ENCODE measurements around the gene GPR78.
"Not testable (repeated sequence)": the region's sequence is repeated elsewhere in the genome, so short reads cannot be mapped to it uniquely, and the experiment has no call there.

Gene GPR78

DNA sequence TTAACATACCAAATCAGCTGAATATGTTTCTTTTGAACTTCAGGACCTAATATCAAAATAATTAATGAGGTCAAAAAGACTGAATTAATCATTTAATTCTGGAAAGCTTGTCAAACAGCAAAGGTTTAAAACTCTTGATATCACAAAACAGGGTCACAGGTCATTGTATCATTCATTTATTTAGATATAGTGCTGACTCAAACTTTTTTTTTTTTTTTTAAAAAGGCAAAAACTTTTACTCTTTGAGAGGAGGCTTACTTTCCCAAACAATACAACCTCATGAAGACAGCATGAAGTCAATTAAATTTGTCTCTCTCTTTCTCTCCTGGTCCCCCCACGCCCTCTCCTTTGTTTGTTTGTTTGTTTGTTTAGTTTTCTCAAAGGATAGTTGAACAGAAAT, 15.6 kb upstream of the GPR78 start:
- DNase-seq (ENCODE audit: low read depth in 3 of 3): no peak

- no peak for DNase-seq (ENCODE audit: low read depth in 3 of 3)
These were observed 12.0 kb upstream of the GPR78 start for GRCh38 chr4:8568068-8568668.

DNA sequence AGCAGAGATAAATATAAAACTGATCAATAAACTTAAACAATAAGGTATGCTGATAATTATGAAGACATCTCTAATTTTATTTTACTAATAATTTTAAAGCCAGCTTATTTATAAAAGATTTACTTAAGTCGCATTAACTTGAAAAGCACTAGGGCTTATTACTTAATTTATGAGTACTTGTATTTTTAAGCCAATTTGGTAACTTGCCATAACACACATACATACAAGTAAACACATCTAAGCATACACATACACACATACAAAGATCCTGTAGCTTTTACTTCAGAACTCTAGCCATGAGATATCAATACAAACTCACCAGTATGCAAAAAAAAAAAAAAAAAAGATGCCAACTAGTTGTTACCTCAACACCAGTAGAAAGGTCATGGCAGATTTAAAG, 10.0 kb upstream of the GPR78 start:
- no peak for DNase-seq (ENCODE audit: low read depth in 3 of 3)

DNA sequence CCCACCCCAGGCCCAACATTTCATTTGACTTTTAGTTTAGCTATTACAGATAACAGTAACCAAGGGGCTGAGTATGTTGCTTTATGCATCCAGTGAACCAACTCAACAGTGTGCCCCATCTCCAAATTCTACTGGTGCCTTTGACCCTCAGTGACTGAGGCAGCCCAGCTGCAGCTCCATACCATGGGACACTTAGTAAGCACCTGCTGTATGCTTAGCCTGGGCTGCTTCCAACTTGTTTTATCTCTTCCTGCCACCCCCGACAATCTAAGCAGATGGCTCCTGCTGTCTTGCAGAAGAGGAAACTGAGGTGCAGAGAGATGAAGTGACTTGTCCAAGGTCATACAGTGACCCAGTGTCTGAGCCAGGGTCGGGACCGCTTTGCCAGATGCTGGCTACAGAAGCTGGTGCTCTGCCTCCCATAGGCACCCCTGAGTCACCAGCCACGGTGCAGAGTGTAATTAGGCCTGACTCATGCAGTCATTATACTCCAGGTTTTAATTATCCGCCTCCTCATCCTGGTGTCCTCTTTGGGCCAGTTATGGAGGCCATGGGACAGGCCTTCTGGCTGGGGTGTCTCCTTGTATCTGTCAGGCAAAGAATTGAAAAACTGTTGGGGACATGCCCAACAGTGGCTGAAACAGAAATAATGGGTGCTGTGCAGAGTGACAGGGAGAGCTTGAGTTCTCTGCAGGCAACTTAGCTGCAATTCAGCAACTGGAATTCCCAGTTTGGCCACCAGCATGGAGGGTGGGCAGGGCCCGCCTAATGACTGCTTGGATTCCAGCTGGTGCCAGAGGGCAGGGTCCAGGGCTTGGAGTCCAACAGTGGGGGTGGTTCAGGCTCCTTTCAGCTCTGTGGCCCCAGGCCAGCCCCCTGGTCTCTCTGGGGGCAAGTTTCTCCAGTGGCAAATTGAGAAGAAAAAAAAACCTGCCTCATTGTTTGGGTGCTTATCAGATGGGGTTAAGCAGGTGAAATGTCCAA, 8.2 kb upstream of the GPR78 start:
- DNase-seq (ENCODE audit: low read depth in 3 of 3): no peak

GRCh38 chr4:8573266-8573665, 6.9 kb upstream of the GPR78 start:
- no peak for DNase-seq (ENCODE audit: low read depth in 3 of 3)

DNA sequence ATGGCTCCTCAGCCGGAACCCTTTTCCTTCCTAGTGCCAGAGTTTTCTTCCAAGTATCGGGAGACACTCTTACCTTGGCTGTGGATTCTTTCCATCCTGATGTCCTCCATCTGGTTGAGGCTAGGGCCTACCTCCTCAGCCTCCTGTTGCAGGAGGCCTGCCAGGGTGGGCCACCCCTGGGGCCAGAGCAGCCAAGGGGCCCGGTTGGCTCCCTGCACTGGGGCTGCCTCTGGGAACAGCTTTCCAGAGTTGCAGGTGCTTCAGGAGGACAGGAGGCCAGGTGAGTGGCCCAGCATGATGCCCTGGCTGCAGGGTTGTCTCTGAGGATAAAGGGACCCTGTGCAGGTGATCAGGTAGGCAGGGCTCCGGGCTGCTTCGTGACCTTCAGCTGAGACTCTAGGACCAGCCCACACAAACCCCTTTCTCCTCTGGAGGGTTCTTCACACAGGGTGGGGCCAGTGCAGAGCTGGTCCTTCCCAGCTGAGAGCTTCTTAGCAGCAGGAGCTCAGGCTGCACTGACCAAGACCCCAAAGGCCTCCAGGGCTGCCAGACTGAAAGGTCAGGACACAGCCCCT, 5.3 kb upstream of the GPR78 start:
- no peak for DNase-seq (ENCODE audit: low read depth in 3 of 3)

DNA sequence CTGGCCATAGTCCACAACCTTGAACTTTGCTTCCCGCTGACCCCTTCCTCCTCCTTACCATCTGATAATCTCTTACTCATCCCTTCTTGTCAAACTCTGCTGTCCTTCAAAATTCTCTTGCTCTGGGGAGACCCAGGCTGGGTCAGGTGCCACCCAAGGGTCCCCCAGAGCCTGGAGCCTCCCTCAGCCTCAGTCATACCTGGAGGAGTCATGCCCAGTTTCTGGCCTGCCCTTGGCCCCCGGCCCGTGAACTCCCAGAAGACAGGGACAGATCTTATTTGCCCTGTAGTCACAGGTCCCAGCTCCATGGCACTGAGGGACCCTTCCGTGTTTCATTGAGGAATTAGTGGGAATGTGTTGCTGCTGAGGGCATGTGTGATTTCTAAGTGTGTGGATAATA, 4.7 kb upstream of the GPR78 start:
- DNase-seq (ENCODE audit: low read depth in 3 of 3): no peak

DNA sequence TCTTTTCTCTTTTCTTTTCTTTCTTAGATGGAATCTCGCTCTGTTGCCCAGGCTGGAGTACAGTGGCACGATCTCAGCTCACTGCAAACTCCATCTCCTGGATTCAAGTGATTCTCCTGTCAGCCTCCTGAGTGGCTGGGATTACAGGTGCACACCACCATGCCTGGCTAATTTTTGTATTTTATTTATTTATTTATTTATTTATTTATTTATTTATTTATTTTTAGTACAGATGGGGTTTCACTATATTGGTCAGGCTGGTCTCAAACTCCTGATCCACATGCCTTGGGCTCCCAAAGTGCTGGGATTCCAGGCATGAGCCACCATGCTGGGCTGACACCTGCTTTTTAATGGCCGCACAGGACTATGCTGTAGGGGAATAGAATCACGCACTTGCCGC, 3.6 kb upstream of the GPR78 start:
- DNase-seq (ENCODE audit: low read depth in 3 of 3): not testable (repeated sequence)

- no peak for DNase-seq (ENCODE audit: low read depth in 3 of 3)
These were observed 3.1 kb upstream of the GPR78 start for GRCh38 chr4:8577046-8577445.

DNA sequence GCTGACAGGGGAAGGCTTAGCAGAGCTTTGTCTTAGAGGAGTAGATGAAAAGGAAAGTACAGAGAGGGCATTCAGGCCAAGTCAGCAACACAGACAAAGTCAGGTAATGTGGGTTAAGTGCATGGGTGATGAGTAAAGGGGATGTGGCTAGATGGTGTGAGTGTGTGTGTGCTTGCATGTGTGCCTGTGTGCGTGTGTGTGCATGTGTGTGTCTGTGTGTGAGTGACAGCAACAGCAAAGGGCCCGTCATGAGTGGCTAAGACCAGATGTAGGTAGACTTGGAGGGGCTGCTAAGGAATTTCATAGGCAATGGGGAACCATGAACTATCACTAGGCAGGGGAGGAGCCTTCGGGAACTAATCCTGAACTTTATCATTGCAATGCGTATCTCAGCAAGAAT, 2.2 kb upstream of the GPR78 start:
- DNase-seq (ENCODE audit: low read depth in 3 of 3): no peak

GRCh38 chr4:8578717-8579116, 1.5 kb upstream of the GPR78 start:
- no peak for DNase-seq (ENCODE audit: low read depth in 3 of 3)

DNA sequence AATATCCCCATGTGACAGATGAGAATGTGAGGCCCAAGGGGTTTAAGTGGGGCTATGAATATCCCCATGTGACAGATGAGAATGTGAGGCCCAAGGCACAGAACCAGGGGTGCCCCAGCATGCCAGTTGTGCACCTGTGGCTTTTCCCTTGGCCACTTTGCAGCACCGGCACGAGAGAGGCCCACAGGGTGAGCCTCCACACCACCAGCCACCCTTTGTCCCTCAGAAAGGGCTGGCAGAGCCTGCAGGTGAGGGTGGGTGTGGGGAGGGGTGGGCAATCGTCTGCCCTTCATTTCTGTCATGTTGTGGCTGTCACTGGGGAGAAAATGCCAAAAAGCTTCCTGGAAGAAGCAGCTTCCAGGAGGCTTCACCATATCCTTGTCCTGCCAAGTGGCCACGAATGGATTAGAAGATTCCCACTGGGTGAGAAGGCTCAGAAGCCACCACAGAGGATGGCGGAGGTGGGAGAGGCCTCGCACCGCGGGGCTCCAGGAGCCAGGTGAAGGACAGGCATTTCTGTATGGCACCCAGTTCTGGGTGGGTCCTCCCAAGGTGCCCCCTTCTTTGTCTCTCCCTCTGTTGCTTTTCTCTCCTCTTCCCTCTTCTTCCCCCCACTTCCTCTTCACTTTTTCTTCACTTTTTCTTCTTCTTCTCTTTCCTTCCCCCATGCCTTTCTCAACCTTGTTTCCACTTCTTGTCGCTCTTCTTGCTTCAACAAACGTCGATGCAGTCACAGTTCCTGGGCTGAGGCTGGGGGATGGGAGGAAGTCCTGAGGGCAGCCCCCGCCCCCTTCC, 469 bp upstream of the GPR78 start:
- DNase-seq (ENCODE audit: low read depth in 3 of 3): no peak

DNA sequence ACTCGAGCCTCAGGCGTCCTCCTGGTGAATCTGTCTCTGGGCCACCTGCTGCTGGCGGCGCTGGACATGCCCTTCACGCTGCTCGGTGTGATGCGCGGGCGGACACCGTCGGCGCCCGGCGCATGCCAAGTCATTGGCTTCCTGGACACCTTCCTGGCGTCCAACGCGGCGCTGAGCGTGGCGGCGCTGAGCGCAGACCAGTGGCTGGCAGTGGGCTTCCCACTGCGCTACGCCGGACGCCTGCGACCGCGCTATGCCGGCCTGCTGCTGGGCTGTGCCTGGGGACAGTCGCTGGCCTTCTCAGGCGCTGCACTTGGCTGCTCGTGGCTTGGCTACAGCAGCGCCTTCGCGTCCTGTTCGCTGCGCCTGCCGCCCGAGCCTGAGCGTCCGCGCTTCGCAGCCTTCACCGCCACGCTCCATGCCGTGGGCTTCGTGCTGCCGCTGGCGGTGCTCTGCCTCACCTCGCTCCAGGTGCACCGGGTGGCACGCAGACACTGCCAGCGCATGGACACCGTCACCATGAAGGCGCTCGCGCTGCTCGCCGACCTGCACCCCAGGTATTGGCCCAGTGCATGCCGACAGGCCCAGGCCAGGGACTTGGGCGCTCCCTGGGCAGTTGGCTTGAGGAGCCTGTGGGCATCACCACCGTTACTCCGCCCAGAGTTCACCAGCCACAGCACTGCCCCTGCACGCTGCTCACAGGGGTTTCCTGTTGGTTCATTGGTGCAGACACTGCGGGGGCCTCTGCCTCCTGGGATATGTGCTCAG, 1.1 kb downstream of the GPR78 start:
- DNase-seq (ENCODE audit: low read depth in 3 of 3): no peak

GRCh38 chr4:8582016-8582415, 1.8 kb downstream of the GPR78 start:
- no peak for DNase-seq (ENCODE audit: low read depth in 3 of 3)

DNA sequence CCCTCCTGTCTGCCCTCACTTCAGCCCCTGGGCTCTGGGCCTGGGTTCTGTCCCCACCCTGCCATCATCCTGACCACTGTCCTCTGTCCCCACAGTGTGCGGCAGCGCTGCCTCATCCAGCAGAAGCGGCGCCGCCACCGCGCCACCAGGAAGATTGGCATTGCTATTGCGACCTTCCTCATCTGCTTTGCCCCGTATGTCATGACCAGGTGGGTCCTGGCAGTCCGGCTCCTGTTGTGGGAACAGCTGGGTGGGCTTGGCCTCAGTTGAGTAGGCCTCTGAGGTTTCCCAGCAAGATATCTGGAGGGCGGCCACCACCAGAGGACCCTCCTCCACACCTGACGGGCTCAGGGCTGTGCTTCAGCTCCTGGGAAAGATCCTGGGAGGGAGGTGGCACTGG, 2.2 kb downstream of the GPR78 start:
- no peak for DNase-seq (ENCODE audit: low read depth in 3 of 3)

- no peak for DNase-seq (ENCODE audit: low read depth in 3 of 3)
These were observed 2.9 kb downstream of the GPR78 start for GRCh38 chr4:8582941-8583654.

- no peak for DNase-seq (ENCODE audit: low read depth in 3 of 3)
These were observed 3.4 kb downstream of the GPR78 start for GRCh38 chr4:8583655-8584025.

DNA sequence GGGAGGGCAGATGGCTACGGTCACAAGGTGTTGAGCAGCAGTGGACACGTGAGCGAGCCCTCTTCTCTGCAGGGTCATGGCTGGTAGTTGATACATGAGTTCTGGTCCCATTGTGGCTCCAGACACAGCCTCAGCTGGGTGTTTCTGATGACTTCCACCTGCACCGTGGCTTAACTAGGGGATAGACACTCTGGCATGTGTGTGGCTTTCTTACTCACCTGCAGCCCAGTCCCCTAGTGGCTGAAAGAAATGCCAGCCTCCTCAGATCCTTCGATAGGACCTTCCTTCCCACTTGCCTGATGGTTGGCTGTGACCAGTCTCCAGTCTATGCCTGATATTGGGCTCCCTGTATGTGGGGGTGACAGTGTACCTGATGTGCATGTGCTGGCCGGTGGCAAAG, 5.0 kb downstream of the GPR78 start:
- no peak for DNase-seq (ENCODE audit: low read depth in 3 of 3)

DNA sequence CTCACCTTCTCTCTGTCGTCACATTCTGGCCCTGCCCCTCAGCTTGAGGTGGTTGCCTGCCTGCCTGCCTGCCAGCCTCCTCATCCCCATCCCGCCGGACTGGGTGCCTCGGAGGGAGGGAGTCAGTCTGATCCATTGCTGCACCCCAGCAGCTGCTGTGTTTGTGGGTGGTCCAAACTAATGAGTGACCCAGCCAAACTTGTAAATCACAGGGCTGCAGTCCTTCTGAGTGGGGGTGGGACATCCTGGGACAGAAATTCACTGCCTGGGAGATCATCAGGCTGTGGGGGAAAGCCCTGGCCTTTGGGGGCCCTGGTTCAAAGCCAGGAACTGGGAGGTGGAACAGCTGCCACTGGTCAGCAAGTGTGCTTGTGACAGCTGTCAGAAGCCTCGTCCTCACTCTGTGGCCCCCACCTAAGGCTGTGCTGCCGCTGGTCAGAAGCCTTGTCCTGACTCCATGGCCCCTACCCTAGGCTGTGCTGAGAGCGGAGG, 5.6 kb downstream of the GPR78 start:
- DNase-seq (ENCODE audit: low read depth in 3 of 3): no peak

GRCh38 chr4:8586246-8586645, 6.1 kb downstream of the GPR78 start:
- no peak for DNase-seq (ENCODE audit: low read depth in 3 of 3)

All from stimulated activated CD4-positive, alpha-beta T cell treated with anti-CD3 and anti-CD28 coated beads, TNF-alpha, amount 100 ng/mL, for 48 hours (primary cell).